HG03196 (cell line): ENCODE measurements around the gene TJP3.
"Not testable (repeated sequence)": the region's sequence is repeated elsewhere in the genome, so short reads cannot be mapped to it uniquely, and the experiment has no call there.

Experiments
- ATAC-seq: cut with Tn5 transposase; IDR thresholded peaks from one replicate; pipeline ENCODE4 v1.9.1; 2021; ENCODE audit not compliant: unreplicated experiment

TJP3 gene

GRCh38 chr19:3708207-3708931 lies at the start of gene TJP3:
Gene TJP3, plus strand, starts transcription at chr19:3708384. Its CDS starts 20,049 bp downstream, at chr19:3728433.
- ATAC-seq = no peak

- ATAC-seq = no peak
Observed at GRCh38 chr19:3658870-3659745, 49.1 kb upstream of the TJP3 start.

- ATAC-seq = no peak
Observed at GRCh38 chr19:3659746-3660112, 48.5 kb upstream of the TJP3 start.

GRCh38 chr19:3660493-3661219 lies 47.5 kb upstream of the TJP3 start:
- no peak for ATAC-seq

GRCh38 chr19:3661284-3662238 lies 46.6 kb upstream of the TJP3 start:
- no peak for ATAC-seq

GRCh38 chr19:3663838-3664237 lies 44.3 kb upstream of the TJP3 start:
- ATAC-seq = no peak

GRCh38 chr19:3664879-3665642 lies 43.1 kb upstream of the TJP3 start:
- no peak for ATAC-seq

- no peak for ATAC-seq
Observed at GRCh38 chr19:3665681-3666544, 42.3 kb upstream of the TJP3 start.

- ATAC-seq = not testable (repeated sequence)
Observed at GRCh38 chr19:3666545-3666856, 41.7 kb upstream of the TJP3 start.

GRCh38 chr19:3667037-3667638 lies 41.0 kb upstream of the TJP3 start:
- ATAC-seq = no peak

GRCh38 chr19:3667766-3668165 lies 40.4 kb upstream of the TJP3 start:
- no peak for ATAC-seq

- no peak for ATAC-seq
Observed at GRCh38 chr19:3668331-3669081, 39.7 kb upstream of the TJP3 start.

GRCh38 chr19:3669082-3669946 lies 38.9 kb upstream of the TJP3 start:
- ATAC-seq = no peak

- ATAC-seq = no peak
Observed at GRCh38 chr19:3669947-3670795, 38.0 kb upstream of the TJP3 start.

GRCh38 chr19:3670796-3671679 lies 37.1 kb upstream of the TJP3 start:
- no peak for ATAC-seq
